Spleen (tissue), 11 donors: ENCODE data around the gene MPZL2. TPM values are rescaled to one million over a fixed set of nuclear protein-coding genes. Genes with fewer than 3 reads are reported as not detected.
A peak's percentile ranks its signal among the peaks of the same experiment; 100 is the strongest.

Experiments used
- DNase-seq: peaks from one replicate; pipeline ENCODE4 v3.0.0-alpha.2; 2020
- H3K27ac ChIP-seq, 8 donors: fragments of 200-600 bp; sonication (generic) in 7 of 8; 1 replicate in 4 of 8; 2 replicates in 4 of 8; pipeline versions ENCODE4 v1.5.0 to v1.8.0; 2016 to 2021; ENCODE audit warnings: inconsistent platforms in 4 of 8, mild to moderate bottlenecking in 4 of 8, moderate library complexity in 1 of 8
- H3K27me3 ChIP-seq, 7 donors: fragments of 200-600 bp; sonication (generic) in 6 of 7; replicated peaks in 1 of 7; 1 replicate in 4 of 7; 2 replicates in 3 of 7; pipeline versions ENCODE4 v1.5.0 to v1.8.0; 2016 to 2021; ENCODE audit warnings: inconsistent platforms in 3 of 7, mild to moderate bottlenecking in 1 of 7
- H3K36me3 ChIP-seq, 6 donors: fragments of 200-600 bp; sonication (generic) in 5 of 6; 1 replicate in 4 of 6; 2 replicates in 2 of 6; pipeline versions ENCODE4 v1.5.0 to v1.8.0; 2016 to 2021; ENCODE audit warnings: inconsistent platforms in 2 of 6
- H3K4me1 ChIP-seq, 6 donors: fragments of 200-600 bp; sonication (generic) in 5 of 6; 1 replicate in 3 of 6; 2 replicates in 3 of 6; pipeline versions ENCODE4 v1.5.0 to v1.8.0; 2016 to 2021; ENCODE audit warnings: inconsistent platforms in 3 of 6
- H3K4me3 ChIP-seq, 8 donors: fragments of 200-600 bp; sonication (generic) in 7 of 8; 1 replicate in 4 of 8; 2 replicates in 4 of 8; pipeline versions ENCODE4 v1.5.0 to v1.8.0; 2016 to 2021; ENCODE audit warnings: inconsistent platforms in 4 of 8, mild to moderate bottlenecking in 4 of 8, moderate library complexity in 2 of 8
- H3K9me3 ChIP-seq, 8 donors: fragments of 200-600 bp; sonication (generic) in 7 of 8; 1 replicate in 4 of 8; 2 replicates in 4 of 8; pipeline versions ENCODE4 v1.5.0 to v1.8.0; 2016 to 2021; ENCODE audit warnings: inconsistent platforms in 4 of 8
- CTCF ChIP-seq, 11 experiments: fragments of 200-600 bp in 7 of 11; fragments of 450-650 bp in 4 of 11; sonication (generic) in 4 of 11; IDR thresholded peaks in 8 of 11; conservative IDR thresholded peaks in 3 of 11; 1 replicate in 7 of 11; 2 replicates in 4 of 11; pipeline versions ENCODE4 v1.4.0 to v1.8.0; 2016 to 2021; ENCODE audit warnings: antibody characterized with exemption in 11 of 11, inconsistent platforms in 4 of 11, mild to moderate bottlenecking in 1 of 11
- POLR2A ChIP-seq, 3 donors: fragments of 450-650 bp; IDR thresholded peaks; one replicate each; pipeline ENCODE4 v1.5.1; 2017; ENCODE audit warnings: antibody characterized with exemption in 3 of 3, mild to moderate bottlenecking in 1 of 3
- POLR2AphosphoS5 ChIP-seq, 3 donors: sonication (generic); formaldehyde crosslinking; IDR thresholded peaks; one replicate each; pipeline ENCODE4 v1.5.1; 2017; ENCODE audit warnings: antibody characterized with exemption in 3 of 3
- WGBS, 5 donors: extraction: QIAGEN DNeasy Blood & Tissue Kit in 3 of 5; methylation state at CpG; one replicate each; pipeline versions ENCODE4 v1.1.5 to v1.1.7; 2013 to 2018; 5-methylcytosine and 5-hydroxymethylcytosine counted together
- intact Hi-C: fragments of 100-400 bp; cut with DNase I; formaldehyde crosslinking; loops from one replicate; pipeline ENCODE4 v1.15.0; 2023; ENCODE audit warnings: low total_unique reads
- polyA plus RNA-seq, 3 donors: library from polyadenylated mRNA; stranded (reverse); fragments of 200-250 nt; gene quantifications; one replicate each; pipeline ENCODE4 v1.2.1, GENCODE V29; 2013
- total RNA-seq, 7 donors: library from RNA; depleted of rRNA in 3 of 7; stranded (reverse); fragments of >200 nt in 3 of 7; fragmentation: NEBNext Ultra II Directional in 4 of 7; extraction: Animal tissue kit (Norgen Biotek cat#: 25700) in 4 of 7; gene quantifications; one replicate each; pipeline versions ENCODE4 v1.1.0 to v1.2.1, GENCODE V29; 2016 to 2021
- donor health status: healthy with polysubstance abuse.
- donor health status: DM: no; HTN: no; CAD: no; lungs with moderate emphysema.
- donor health status: DM: no; HTN: no; CAD: no.
- donor health status: Bipolar disorder and iron deficiency.
- donor health status: healthy.
- donor health status: DM: no; HTN: no; CAD: no.
- donor health status: DM: yes; HTN: yes; CAD: no.

The MPZL2 gene
- total and polyA plus RNA-seq, 10 donors = 1.6 to 18.4 (median 8.7) TPM

DNA sequence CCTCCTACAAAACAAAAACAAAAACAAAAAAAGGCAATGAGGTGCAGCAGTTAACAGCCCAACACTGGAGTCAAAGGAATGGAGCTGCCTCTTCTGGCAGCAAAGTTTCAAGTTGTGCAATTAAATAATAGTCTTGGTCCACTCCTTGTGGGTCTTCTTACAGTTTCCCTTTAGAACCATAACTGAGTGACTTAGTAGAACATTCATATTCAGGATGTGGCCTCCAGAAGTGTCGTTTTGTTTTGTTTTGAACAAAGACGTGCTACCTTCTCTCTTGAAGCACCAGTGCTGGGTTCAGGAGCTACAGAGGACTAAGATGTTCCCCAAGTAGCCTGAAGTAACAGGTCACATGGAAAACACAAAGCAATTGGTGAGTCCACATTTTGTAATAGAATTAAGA is 37.3 kb downstream of the MPZL2 start:
- peaks cover 0 to 24% (median 0%) of the 10 kb centered on the region in 7 donors for H3K27me3 ChIP-seq
- no peaks in the 10 kb centered on the region for H3K9me3 ChIP-seq
- no peak for DNase-seq
- H3K4me3 ChIP-seq = peak overlapping the region in 1 of 8 donors; percentile 40
- peaks cover 0 to 2% (median 0%) of the 10 kb centered on the region in 6 donors for H3K36me3 ChIP-seq
- TF ChIP-seq CTCF (IDR thresholded peaks at IDR 0.05 in 8 of 11, conservative IDR thresholded peaks at IDR 0.05 in 3 of 11) (no peak), POLR2AphosphoS5 (IDR thresholded peaks at IDR 0.05) (peak in 1 of 3 donors; percentile 26)
- peaks cover 34 to 92% (median 66%) of the 10 kb centered on the region in 6 donors for H3K4me1 ChIP-seq
- WGBS, 5 donors = 25 to 37% (median 30%) methylated on average over 2 of the region's 2 CpGs
- intact Hi-C loops = no loop called here
- peak overlapping the region; percentile 23 to 90 (median 83) for H3K27ac ChIP-seq

DNA sequence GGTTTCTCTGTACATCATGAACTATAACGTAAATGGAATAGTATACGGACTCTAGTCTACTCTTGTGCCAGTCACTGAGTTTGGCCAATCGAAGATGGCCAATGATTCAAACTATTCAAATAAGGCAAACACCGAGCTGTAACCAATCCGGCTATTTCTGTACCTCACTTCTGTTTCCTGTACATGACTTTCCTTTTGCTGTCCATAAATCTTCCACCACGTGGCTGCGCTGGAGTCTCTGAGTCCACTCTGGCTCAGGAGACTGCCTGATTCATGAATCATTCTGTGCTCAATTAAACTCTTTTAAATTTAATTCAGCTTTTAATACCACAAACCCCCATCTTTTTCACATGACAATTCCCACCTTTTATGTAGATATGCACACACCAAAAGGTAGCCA is 37.8 kb downstream of the MPZL2 start:
- Histone ChIP-seq H3K27ac (peak overlapping the region in 7 of 8 donors; percentile 71 to 90 (median 83)), H3K27me3 (peaks cover 0 to 29% (median 0%) of the 10 kb centered on the region in 7 donors), H3K4me1 (peaks cover 34 to 97% (median 67%) of the 10 kb centered on the region in 6 donors), H3K36me3 (no peaks in the 10 kb centered on the region), H3K4me3 (no peak overlapping the region), H3K9me3 (no peaks in the 10 kb centered on the region)
- DNase-seq = no peak
- TF ChIP-seq POLR2A (IDR thresholded peaks at IDR 0.05) = no peak
- TF ChIP-seq POLR2AphosphoS5 (IDR thresholded peaks at IDR 0.05) = no peak
- TF ChIP-seq CTCF (IDR thresholded peaks at IDR 0.05 in 8 of 11, conservative IDR thresholded peaks at IDR 0.05 in 3 of 11) = no peak
- 34 to 49% (median 41%) methylated on average over 7 of the region's 7 CpGs for WGBS, 5 donors
- intact Hi-C loops = no loop called here

- H3K4me3 ChIP-seq = peak within 1 kb of the TSS in 7 of 8 donors; percentile 15 to 63 (median 34)
- H3K4me1 ChIP-seq = peaks cover 31 to 97% (median 68%) of the 10 kb centered on the region in 6 donors
- peak within 1 kb of the TSS; percentile 37 to 90 (median 83) for H3K27ac ChIP-seq
- intact Hi-C loops = no loop called here
- H3K27me3 ChIP-seq = peaks cover 0 to 44% (median 0%) of the 10 kb centered on the region in 7 donors
- 22 to 55% (median 27%) methylated on average over 6 of the region's 6 CpGs for WGBS, 5 donors
- DNase-seq = no peak
- H3K36me3 ChIP-seq = no peaks in the 10 kb centered on the region
- no peaks in the 10 kb centered on the region for H3K9me3 ChIP-seq
- no peak for TF ChIP-seq CTCF (IDR thresholded peaks at IDR 0.05 in 8 of 11, conservative IDR thresholded peaks at IDR 0.05 in 3 of 11)
- peak in 1 of 3 donors; percentile 39 for TF ChIP-seq POLR2A (IDR thresholded peaks at IDR 0.05)
- peak in 1 of 3 donors; percentile 88 for TF ChIP-seq POLR2AphosphoS5 (IDR thresholded peaks at IDR 0.05)
Observed at GRCh38 chr11:118224511-118225188, 39.4 kb downstream of the MPZL2 start, which contains the start of gene JAML. TSS of gene JAML (minus strand) at chr11:118225011. CDS start at chr11:118214866, 10,145 bp downstream.

GRCh38 chr11:118223992-118224391 is 40.1 kb downstream of the MPZL2 start:
- DNase-seq = no peak
- no peaks in the 10 kb centered on the region for H3K9me3 ChIP-seq
- H3K27me3 ChIP-seq = peaks cover 0 to 44% (median 0%) of the 10 kb centered on the region in 7 donors
- peak overlapping the region in 7 of 8 donors; percentile 15 to 63 (median 34) for H3K4me3 ChIP-seq
- peak overlapping the region in 7 of 8 donors; percentile 71 to 90 (median 83) for H3K27ac ChIP-seq
- peaks cover 24 to 97% (median 65%) of the 10 kb centered on the region in 6 donors for H3K4me1 ChIP-seq
- WGBS, 5 donors = 38 to 59% (median 50%) methylated on average over 6 of the region's 6 CpGs
- intact Hi-C loops = no loop called here
- no peak for TF ChIP-seq CTCF (IDR thresholded peaks at IDR 0.05 in 8 of 11, conservative IDR thresholded peaks at IDR 0.05 in 3 of 11)
- H3K36me3 ChIP-seq = no peaks in the 10 kb centered on the region
